Neural cell (in vitro differentiated cells): ENCODE data around the gene UBA5. TPM values are rescaled to one million over a fixed set of nuclear protein-coding genes. Genes with fewer than 3 reads are reported as not detected.

Experiments used
- H2AFZ ChIP-seq: fragments of 200-600, 300-800 bp; sonication (generic), shearing (Covaris generic); 2 replicates; pipeline ENCODE4 v1.6.0; 2014; ENCODE audit warnings: low read depth, mild to moderate bottlenecking, antibody characterized with exemption, low read length, moderate library complexity
- H3F3A ChIP-seq: fragments of 200-600 bp; shearing (Covaris generic); 2 replicates; pipeline ENCODE4 v1.6.1; 2016; ENCODE audit warnings: mild to moderate bottlenecking, moderate library complexity, mixed read lengths, antibody characterized with exemption, low read length; ENCODE audit not compliant: insufficient read depth, poor library complexity, severe bottlenecking
- H3K27ac ChIP-seq: fragments of 200-600, 300-800 bp; sonication (generic), shearing (Covaris generic); 2 replicates; pipeline ENCODE4 v1.5.1; 2014; ENCODE audit warnings: mild to moderate bottlenecking, low read length, moderate library complexity
- H3K27me3 ChIP-seq: fragments of 300-800, 200-600 bp; sonication (generic), shearing (Covaris generic); 2 replicates; pipeline ENCODE4 v1.6.0; 2014; ENCODE audit warnings: mild to moderate bottlenecking, low read depth, low read length, moderate library complexity; ENCODE audit not compliant: insufficient read depth
- H3K36me3 ChIP-seq: fragments of 300-800, 200-600 bp; sonication (generic), shearing (Covaris generic); 2 replicates; pipeline ENCODE4 v1.5.1; 2014; ENCODE audit warnings: mild to moderate bottlenecking, antibody characterized with exemption, low read length, moderate library complexity; ENCODE audit not compliant: insufficient read depth
- H3K4me2 ChIP-seq: fragments of 300-800, 200-600 bp; sonication (generic), shearing (Covaris generic); 2 replicates; pipeline ENCODE4 v1.6.0; 2014; ENCODE audit warnings: mild to moderate bottlenecking, low read length
- H3K4me3 ChIP-seq: fragments of 300-800, 200-600 bp; sonication (generic), shearing (Covaris generic); 2 replicates; pipeline ENCODE4 v1.5.1; 2014; ENCODE audit warnings: mild to moderate bottlenecking, low read length, moderate library complexity
- H3K79me2 ChIP-seq: fragments of 200-600 bp; shearing (Covaris generic); replicated peaks from 2 replicates; pipeline ENCODE4 v1.6.0; 2014; ENCODE audit warnings: mild to moderate bottlenecking, low read length, moderate library complexity; ENCODE audit not compliant: insufficient read depth
- H3K9ac ChIP-seq: fragments of 300-800, 200-600 bp; sonication (generic), shearing (Covaris generic); 2 replicates; pipeline ENCODE4 v1.6.1; 2016; ENCODE audit warnings: mild to moderate bottlenecking, low read length, mixed read lengths
- H3K9me2 ChIP-seq: fragments of 200-600 bp; shearing (Covaris generic); 2 replicates; pipeline ENCODE4 v1.6.1; 2016; ENCODE audit warnings: mild to moderate bottlenecking, low read length, mixed read lengths; ENCODE audit not compliant: insufficient read depth
- H3K9me3 ChIP-seq: fragments of 200-600, 300-800 bp; sonication (generic), shearing (Covaris generic); 2 replicates; pipeline ENCODE4 v1.6.1; 2016; ENCODE audit warnings: mild to moderate bottlenecking, mixed run types, low read length, moderate library complexity, mixed read lengths
- H4K20me1 ChIP-seq: fragments of 200-600 bp; shearing (Covaris generic); 2 replicates; pipeline ENCODE4 v1.6.1; 2016; ENCODE audit warnings: mild to moderate bottlenecking, mixed run types; ENCODE audit not compliant: insufficient read depth
- MXI1 ChIP-seq: fragments of 450-650 bp; conservative IDR thresholded peaks from 2 replicates; pipeline ENCODE4 v1.6.1; 2014; ENCODE audit warnings: antibody characterized with exemption, mild to moderate bottlenecking; ENCODE audit not compliant: poor library complexity, severe bottlenecking
- RAD21 ChIP-seq: fragments of 450-650 bp; conservative IDR thresholded peaks from 2 replicates; pipeline ENCODE4 v1.6.1; 2014; ENCODE audit warnings: antibody characterized with exemption, mild to moderate bottlenecking, moderate library complexity
- SMC3 ChIP-seq: fragments of 450-650 bp; conservative IDR thresholded peaks from 2 replicates; pipeline ENCODE4 v1.6.1; 2014; ENCODE audit warnings: antibody characterized with exemption, mild to moderate bottlenecking, moderate library complexity; ENCODE audit not compliant: poor library complexity
- TAF1 ChIP-seq: IDR thresholded peaks from 2 replicates; pipeline ENCODE4 v1.6.1; 2012; ENCODE audit warnings: low read depth
- polyA plus RNA-seq: library from polyadenylated mRNA; depleted of rRNA; stranded (reverse); fragments of >200 nt; gene quantifications from 2 replicates; pipeline ENCODE4 v1.2.3, GENCODE V29; 2014
- TF ChIP-seq, protein P1 (sequence below): fragments of 450-650 bp; IDR thresholded peaks from 2 replicates; pipeline ENCODE4 v1.5.1; 2014; ENCODE audit warnings: antibody characterized with exemption, mild to moderate bottlenecking, moderate library complexity; ENCODE audit not compliant: poor library complexity, severe bottlenecking

UBA5 gene
- polyA plus RNA-seq, 1 donor from 2014 or later: 77.8 TPM

DNA sequence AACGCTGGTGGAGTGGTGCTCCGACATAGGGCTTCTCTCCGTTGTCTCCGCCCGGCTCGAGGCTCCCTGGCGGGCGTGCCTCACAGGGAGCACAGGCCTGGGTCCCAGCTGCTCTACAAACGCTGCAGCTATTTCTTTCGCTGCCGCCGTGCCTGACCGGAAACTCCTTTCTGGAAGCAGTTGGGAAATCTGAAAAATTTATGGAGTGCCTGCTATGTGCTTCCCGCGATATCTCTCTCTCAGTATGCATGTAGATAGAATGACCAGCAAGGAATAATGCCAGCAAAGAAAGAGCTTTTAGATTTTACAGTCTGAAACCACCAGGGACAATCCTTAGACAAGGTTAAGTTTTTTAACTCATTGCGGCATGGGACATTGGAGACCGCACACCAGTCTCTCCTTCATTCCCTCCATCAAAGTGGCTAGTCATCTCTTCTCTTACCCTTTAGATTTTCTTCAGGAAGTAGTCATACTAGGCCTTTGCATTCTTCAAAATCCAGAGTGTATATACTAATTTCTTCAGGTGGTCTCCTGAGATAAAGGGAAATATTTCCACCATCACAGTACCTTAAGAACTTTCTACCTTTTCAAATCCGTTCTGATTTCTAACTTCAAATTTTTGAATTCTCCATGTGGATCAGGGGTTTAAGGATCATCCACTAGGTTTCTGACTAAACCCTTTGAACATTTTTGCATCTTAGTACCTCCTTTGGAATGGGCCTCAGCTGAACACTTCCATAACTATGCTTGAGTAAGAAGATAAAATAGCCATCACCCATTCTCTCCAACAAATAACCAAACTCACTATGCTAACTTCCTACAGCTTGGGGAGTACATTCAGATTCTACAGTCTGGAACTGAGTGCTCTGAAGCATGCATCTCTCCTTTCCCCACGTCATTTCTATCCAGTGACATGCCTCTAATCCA lies 63.2 kb downstream of the UBA5 start:
- Histone ChIP-seq H3K27ac (peak overlapping the region; percentile 29), H4K20me1 (no peaks in the 10 kb centered on the region), H3K9me2 (no peaks in the 10 kb centered on the region), H3F3A (peaks cover 10% of the 10 kb centered on the region), H3K36me3 (no peaks in the 10 kb centered on the region), H3K79me2 (no peaks in the 10 kb centered on the region), H3K9me3 (no peaks in the 10 kb centered on the region), H3K4me2 (peak overlapping the region; percentile 95), H2AFZ (peak overlapping the region; percentile 74), H3K9ac (peak overlapping the region; percentile 66), H3K4me3 (peak overlapping the region; percentile 95), H3K27me3 (no peaks in the 10 kb centered on the region)
- TF ChIP-seq, protein P1, sequence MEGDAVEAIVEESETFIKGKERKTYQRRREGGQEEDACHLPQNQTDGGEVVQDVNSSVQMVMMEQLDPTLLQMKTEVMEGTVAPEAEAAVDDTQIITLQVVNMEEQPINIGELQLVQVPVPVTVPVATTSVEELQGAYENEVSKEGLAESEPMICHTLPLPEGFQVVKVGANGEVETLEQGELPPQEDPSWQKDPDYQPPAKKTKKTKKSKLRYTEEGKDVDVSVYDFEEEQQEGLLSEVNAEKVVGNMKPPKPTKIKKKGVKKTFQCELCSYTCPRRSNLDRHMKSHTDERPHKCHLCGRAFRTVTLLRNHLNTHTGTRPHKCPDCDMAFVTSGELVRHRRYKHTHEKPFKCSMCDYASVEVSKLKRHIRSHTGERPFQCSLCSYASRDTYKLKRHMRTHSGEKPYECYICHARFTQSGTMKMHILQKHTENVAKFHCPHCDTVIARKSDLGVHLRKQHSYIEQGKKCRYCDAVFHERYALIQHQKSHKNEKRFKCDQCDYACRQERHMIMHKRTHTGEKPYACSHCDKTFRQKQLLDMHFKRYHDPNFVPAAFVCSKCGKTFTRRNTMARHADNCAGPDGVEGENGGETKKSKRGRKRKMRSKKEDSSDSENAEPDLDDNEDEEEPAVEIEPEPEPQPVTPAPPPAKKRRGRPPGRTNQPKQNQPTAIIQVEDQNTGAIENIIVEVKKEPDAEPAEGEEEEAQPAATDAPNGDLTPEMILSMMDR: peak; percentile 17
- TF ChIP-seq MXI1: peak; percentile 17
- TF ChIP-seq RAD21: no peak

DNA sequence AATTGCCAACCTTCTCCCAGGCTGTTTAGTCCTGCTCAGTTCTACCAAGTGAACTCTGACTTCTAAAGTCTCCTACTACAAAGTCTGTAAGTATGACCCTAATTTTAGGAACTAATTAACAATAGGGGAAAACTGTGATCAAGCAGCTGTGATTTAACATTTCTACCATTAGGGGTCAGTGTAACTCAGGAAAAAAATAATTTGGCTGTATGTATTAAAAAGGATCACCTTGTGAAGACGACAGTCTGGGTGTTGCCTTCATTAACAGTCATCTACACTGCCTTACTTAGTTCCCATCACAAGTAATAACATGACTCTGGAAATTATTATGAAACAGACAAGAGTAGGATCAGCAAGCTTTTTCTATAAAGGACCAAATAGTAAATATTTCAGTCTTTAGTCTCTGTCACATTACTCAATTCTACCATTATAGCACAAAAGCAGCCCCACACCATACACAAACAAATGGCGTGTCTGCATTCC lies 66.3 kb downstream of the UBA5 start:
- Histone ChIP-seq H3K27me3 (no peaks in the 10 kb centered on the region), H2AFZ (no peak overlapping the region), H3K4me2 (no peak overlapping the region), H3K27ac (no peak overlapping the region), H4K20me1 (no peaks in the 10 kb centered on the region), H3K9me2 (no peaks in the 10 kb centered on the region), H3K4me3 (no peak overlapping the region), H3K36me3 (no peaks in the 10 kb centered on the region), H3F3A (peaks cover 10% of the 10 kb centered on the region), H3K79me2 (no peaks in the 10 kb centered on the region), H3K9me3 (no peaks in the 10 kb centered on the region), H3K9ac (no peak overlapping the region)
- TF ChIP-seq RAD21 (peak; percentile 78), TAF1 (no peak), SMC3 (peak; percentile 72)
- TF ChIP-seq, protein P1: peak; percentile 84

Other genes with a start within 250 kb of the UBA5 start
- gene DNAJC13, start 242.8 kb upstream of the UBA5 start, polyA plus RNA-seq: 37.0 and 38.4 TPM in 2 replicates
- not detected in 2 replicates for gene ACKR4, start 63.1 kb upstream of the UBA5 start, polyA plus RNA-seq
- gene ACAD11, start 520 bp upstream of the UBA5 start, polyA plus RNA-seq: 14.9 and 19.2 TPM in 2 replicates
- 2.4 and 9.0 TPM in 2 replicates for gene NPHP3, start 62.1 kb downstream of the UBA5 start, polyA plus RNA-seq